Erythroblast (primary cell): ENCODE results near the gene RYR2.

Experiments
- GATA1 ChIP-seq: IDR thresholded peaks from 2 replicates; pipeline ENCODE4 v1.6.1; 2011; ENCODE audit warnings: low read depth, mild to moderate bottlenecking, control low read depth, low read length, moderate library complexity
- POLR2A ChIP-seq: IDR thresholded peaks from 2 replicates; pipeline ENCODE4 v1.6.1; 2011; ENCODE audit warnings: mild to moderate bottlenecking, low read length

- TF ChIP-seq POLR2A: no peak
- TF ChIP-seq GATA1: no peak
Measured at GRCh38 chr1:237638555-237638954, 596.6 kb downstream of the RYR2 start.
